ENCODE data around the gene GRAMD1B.

- TF ChIP-seq, protein P1, sequence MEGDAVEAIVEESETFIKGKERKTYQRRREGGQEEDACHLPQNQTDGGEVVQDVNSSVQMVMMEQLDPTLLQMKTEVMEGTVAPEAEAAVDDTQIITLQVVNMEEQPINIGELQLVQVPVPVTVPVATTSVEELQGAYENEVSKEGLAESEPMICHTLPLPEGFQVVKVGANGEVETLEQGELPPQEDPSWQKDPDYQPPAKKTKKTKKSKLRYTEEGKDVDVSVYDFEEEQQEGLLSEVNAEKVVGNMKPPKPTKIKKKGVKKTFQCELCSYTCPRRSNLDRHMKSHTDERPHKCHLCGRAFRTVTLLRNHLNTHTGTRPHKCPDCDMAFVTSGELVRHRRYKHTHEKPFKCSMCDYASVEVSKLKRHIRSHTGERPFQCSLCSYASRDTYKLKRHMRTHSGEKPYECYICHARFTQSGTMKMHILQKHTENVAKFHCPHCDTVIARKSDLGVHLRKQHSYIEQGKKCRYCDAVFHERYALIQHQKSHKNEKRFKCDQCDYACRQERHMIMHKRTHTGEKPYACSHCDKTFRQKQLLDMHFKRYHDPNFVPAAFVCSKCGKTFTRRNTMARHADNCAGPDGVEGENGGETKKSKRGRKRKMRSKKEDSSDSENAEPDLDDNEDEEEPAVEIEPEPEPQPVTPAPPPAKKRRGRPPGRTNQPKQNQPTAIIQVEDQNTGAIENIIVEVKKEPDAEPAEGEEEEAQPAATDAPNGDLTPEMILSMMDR (IDR thresholded peaks at IDR 0.05 in 2 of 3, conservative IDR thresholded peaks at IDR 0.05 in 1 of 3; ENCODE audit: borderline replicate concordance in 1 of 3, insufficient read depth in 1 of 3, low read depth in 2 of 3, low read length in 2 of 3) = no peak
- no peak for TF ChIP-seq SIN3A (IDR thresholded peaks at IDR 0.05; ENCODE audit: low read depth)
- TF ChIP-seq TCF7L2 (IDR thresholded peaks at IDR 0.05; ENCODE audit: borderline replicate concordance, extremely low read depth, insufficient read depth, insufficient read length) = no peak
- TF ChIP-seq MAX (IDR thresholded peaks at IDR 0.05) = no peak
- TF ChIP-seq YY1 (IDR thresholded peaks at IDR 0.05; ENCODE audit: extremely low read depth, insufficient replicate concordance, low read depth, low read length) = no peak
- TF ChIP-seq POLR2A (IDR thresholded peaks at IDR 0.05; ENCODE audit: borderline replicate concordance, extremely low read depth, insufficient read depth, insufficient read length) = no peak
- TF ChIP-seq POLR2AphosphoS5 (IDR thresholded peaks at IDR 0.05; ENCODE audit: low read depth, low read length) = no peak
- TF ChIP-seq, protein P2, sequence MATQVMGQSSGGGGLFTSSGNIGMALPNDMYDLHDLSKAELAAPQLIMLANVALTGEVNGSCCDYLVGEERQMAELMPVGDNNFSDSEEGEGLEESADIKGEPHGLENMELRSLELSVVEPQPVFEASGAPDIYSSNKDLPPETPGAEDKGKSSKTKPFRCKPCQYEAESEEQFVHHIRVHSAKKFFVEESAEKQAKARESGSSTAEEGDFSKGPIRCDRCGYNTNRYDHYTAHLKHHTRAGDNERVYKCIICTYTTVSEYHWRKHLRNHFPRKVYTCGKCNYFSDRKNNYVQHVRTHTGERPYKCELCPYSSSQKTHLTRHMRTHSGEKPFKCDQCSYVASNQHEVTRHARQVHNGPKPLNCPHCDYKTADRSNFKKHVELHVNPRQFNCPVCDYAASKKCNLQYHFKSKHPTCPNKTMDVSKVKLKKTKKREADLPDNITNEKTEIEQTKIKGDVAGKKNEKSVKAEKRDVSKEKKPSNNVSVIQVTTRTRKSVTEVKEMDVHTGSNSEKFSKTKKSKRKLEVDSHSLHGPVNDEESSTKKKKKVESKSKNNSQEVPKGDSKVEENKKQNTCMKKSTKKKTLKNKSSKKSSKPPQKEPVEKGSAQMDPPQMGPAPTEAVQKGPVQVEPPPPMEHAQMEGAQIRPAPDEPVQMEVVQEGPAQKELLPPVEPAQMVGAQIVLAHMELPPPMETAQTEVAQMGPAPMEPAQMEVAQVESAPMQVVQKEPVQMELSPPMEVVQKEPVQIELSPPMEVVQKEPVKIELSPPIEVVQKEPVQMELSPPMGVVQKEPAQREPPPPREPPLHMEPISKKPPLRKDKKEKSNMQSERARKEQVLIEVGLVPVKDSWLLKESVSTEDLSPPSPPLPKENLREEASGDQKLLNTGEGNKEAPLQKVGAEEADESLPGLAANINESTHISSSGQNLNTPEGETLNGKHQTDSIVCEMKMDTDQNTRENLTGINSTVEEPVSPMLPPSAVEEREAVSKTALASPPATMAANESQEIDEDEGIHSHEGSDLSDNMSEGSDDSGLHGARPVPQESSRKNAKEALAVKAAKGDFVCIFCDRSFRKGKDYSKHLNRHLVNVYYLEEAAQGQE (IDR thresholded peaks at IDR 0.05; ENCODE audit: low read depth) = no peak
- no peak for TF ChIP-seq EZH2phosphoT487 (IDR thresholded peaks at IDR 0.05; ENCODE audit: borderline replicate concordance)
- TF ChIP-seq SRF (IDR thresholded peaks at IDR 0.05; ENCODE audit: low read depth) = no peak
- TF ChIP-seq EZH2 (IDR thresholded peaks at IDR 0.05) = no peak
- no peak for TF ChIP-seq CEBPB (IDR thresholded peaks at IDR 0.05; ENCODE audit: low read depth)
Measured at GRCh38 chr11:123585706-123586105, 155.6 kb downstream of the GRAMD1B start.
